ENCODE results near the gene TXNRD1.

The TXNRD1 gene

GRCh38 chr12:104354167-104354867 is 138.7 kb downstream of the TXNRD1 start:
- Mint-ChIP-seq H3K9me3 (no peaks in the 10 kb centered on the region), H3K36me3 (ENCODE audit: low read depth) (peaks cover 11% of the 10 kb centered on the region), H3K4me1 (ENCODE audit: low read depth) (peaks cover 10% of the 10 kb centered on the region), H3K27ac (no peak overlapping the region), H3K27me3 (ENCODE audit: low read depth) (no peaks in the 10 kb centered on the region), H3K4me3 (no peak overlapping the region)

- H3K4me3 Mint-ChIP-seq: no peak overlapping the region
- H3K27me3 Mint-ChIP-seq (ENCODE audit: low read depth): no peaks in the 10 kb centered on the region
- H3K9me3 Mint-ChIP-seq: no peaks in the 10 kb centered on the region
- H3K4me1 Mint-ChIP-seq (ENCODE audit: low read depth): peaks cover 10% of the 10 kb centered on the region
- no peak overlapping the region for H3K27ac Mint-ChIP-seq
- H3K36me3 Mint-ChIP-seq (ENCODE audit: low read depth): peaks cover 8% of the 10 kb centered on the region
These were observed 139.4 kb downstream of the TXNRD1 start for GRCh38 chr12:104354868-104355570.

GRCh38 chr12:104355630-104356029 is 140.1 kb downstream of the TXNRD1 start:
- Mint-ChIP-seq H3K4me1 (ENCODE audit: low read depth) (peaks cover 10% of the 10 kb centered on the region), H3K27ac (no peak overlapping the region), H3K36me3 (ENCODE audit: low read depth) (peaks cover 8% of the 10 kb centered on the region), H3K27me3 (ENCODE audit: low read depth) (no peaks in the 10 kb centered on the region), H3K9me3 (no peaks in the 10 kb centered on the region), H3K4me3 (no peak overlapping the region)

GRCh38 chr12:104356231-104357115 is 140.9 kb downstream of the TXNRD1 start:
- Mint-ChIP-seq H3K27me3 (ENCODE audit: low read depth) (no peaks in the 10 kb centered on the region), H3K4me1 (ENCODE audit: low read depth) (peaks cover 10% of the 10 kb centered on the region), H3K36me3 (ENCODE audit: low read depth) (peaks cover 3% of the 10 kb centered on the region), H3K4me3 (no peak overlapping the region), H3K27ac (no peak overlapping the region), H3K9me3 (no peaks in the 10 kb centered on the region)

GRCh38 chr12:104357421-104357952 is 141.9 kb downstream of the TXNRD1 start:
- no peaks in the 10 kb centered on the region for H3K27me3 Mint-ChIP-seq (ENCODE audit: low read depth)
- H3K36me3 Mint-ChIP-seq (ENCODE audit: low read depth): no peaks in the 10 kb centered on the region
- H3K4me1 Mint-ChIP-seq (ENCODE audit: low read depth): peaks cover 10% of the 10 kb centered on the region
- H3K27ac Mint-ChIP-seq: peak overlapping the region; percentile 37
- no peaks in the 10 kb centered on the region for H3K9me3 Mint-ChIP-seq
- H3K4me3 Mint-ChIP-seq: no peak overlapping the region

- no peaks in the 10 kb centered on the region for H3K36me3 Mint-ChIP-seq (ENCODE audit: low read depth)
- no peak overlapping the region for H3K4me3 Mint-ChIP-seq
- H3K27me3 Mint-ChIP-seq (ENCODE audit: low read depth): no peaks in the 10 kb centered on the region
- H3K27ac Mint-ChIP-seq: no peak overlapping the region
- peaks cover 10% of the 10 kb centered on the region for H3K4me1 Mint-ChIP-seq (ENCODE audit: low read depth)
- no peaks in the 10 kb centered on the region for H3K9me3 Mint-ChIP-seq
These were observed 142.9 kb downstream of the TXNRD1 start for GRCh38 chr12:104358353-104359003.

GRCh38 chr12:104359216-104359615 is 143.6 kb downstream of the TXNRD1 start:
- Mint-ChIP-seq H3K9me3 (no peaks in the 10 kb centered on the region), H3K4me3 (no peak overlapping the region), H3K4me1 (ENCODE audit: low read depth) (peaks cover 10% of the 10 kb centered on the region), H3K36me3 (ENCODE audit: low read depth) (no peaks in the 10 kb centered on the region), H3K27me3 (ENCODE audit: low read depth) (no peaks in the 10 kb centered on the region), H3K27ac (no peak overlapping the region)

- no peaks in the 10 kb centered on the region for H3K36me3 Mint-ChIP-seq (ENCODE audit: low read depth)
- no peak overlapping the region for H3K27ac Mint-ChIP-seq
- H3K9me3 Mint-ChIP-seq: no peaks in the 10 kb centered on the region
- no peaks in the 10 kb centered on the region for H3K27me3 Mint-ChIP-seq (ENCODE audit: low read depth)
- H3K4me1 Mint-ChIP-seq (ENCODE audit: low read depth): peaks cover 10% of the 10 kb centered on the region
- no peak overlapping the region for H3K4me3 Mint-ChIP-seq
These were observed 144.6 kb downstream of the TXNRD1 start for GRCh38 chr12:104360157-104360556.

- Mint-ChIP-seq H3K4me1 (ENCODE audit: low read depth) (peaks cover 10% of the 10 kb centered on the region), H3K27ac (no peak overlapping the region), H3K9me3 (no peaks in the 10 kb centered on the region), H3K4me3 (no peak overlapping the region), H3K27me3 (ENCODE audit: low read depth) (no peaks in the 10 kb centered on the region), H3K36me3 (ENCODE audit: low read depth) (no peaks in the 10 kb centered on the region)
These were observed 145.6 kb downstream of the TXNRD1 start for GRCh38 chr12:104360983-104361707.

GRCh38 chr12:104365921-104366410 is 150.4 kb downstream of the TXNRD1 start:
- Mint-ChIP-seq H3K4me1 (ENCODE audit: low read depth) (peaks cover 1% of the 10 kb centered on the region), H3K9me3 (peaks cover 13% of the 10 kb centered on the region), H3K27me3 (ENCODE audit: low read depth) (no peaks in the 10 kb centered on the region), H3K27ac (no peak overlapping the region), H3K36me3 (ENCODE audit: low read depth) (no peaks in the 10 kb centered on the region), H3K4me3 (no peak overlapping the region)

GRCh38 chr12:104369708-104370107 is 154.1 kb downstream of the TXNRD1 start:
- H3K9me3 Mint-ChIP-seq: peaks cover 13% of the 10 kb centered on the region
- H3K4me3 Mint-ChIP-seq: no peak overlapping the region
- no peak overlapping the region for H3K27ac Mint-ChIP-seq
- peaks cover 13% of the 10 kb centered on the region for H3K4me1 Mint-ChIP-seq (ENCODE audit: low read depth)
- no peaks in the 10 kb centered on the region for H3K36me3 Mint-ChIP-seq (ENCODE audit: low read depth)
- no peaks in the 10 kb centered on the region for H3K27me3 Mint-ChIP-seq (ENCODE audit: low read depth)

- H3K27me3 Mint-ChIP-seq (ENCODE audit: low read depth): no peaks in the 10 kb centered on the region
- no peak overlapping the region for H3K27ac Mint-ChIP-seq
- peaks cover 13% of the 10 kb centered on the region for H3K4me1 Mint-ChIP-seq (ENCODE audit: low read depth)
- no peaks in the 10 kb centered on the region for H3K36me3 Mint-ChIP-seq (ENCODE audit: low read depth)
- H3K9me3 Mint-ChIP-seq: peaks cover 13% of the 10 kb centered on the region
- H3K4me3 Mint-ChIP-seq: no peak overlapping the region
These were observed 155.7 kb downstream of the TXNRD1 start for GRCh38 chr12:104371043-104371870.
